Osteoblast (primary cell): Measurements from ENCODE around the gene MGAT4A. TPM values are rescaled to one million over a fixed set of nuclear protein-coding genes. Genes with fewer than 3 reads are reported as not detected.

Source experiments
- DNase-seq: peaks from one replicate; pipeline ENCODE4 v3.0.0; 2011; ENCODE audit warnings: low spot score, mixed read lengths; ENCODE audit not compliant: insufficient read length; ENCODE audit errors: missing footprints
- H2AFZ ChIP-seq: 2 replicates; pipeline ENCODE4 v1.6.0; 2011; ENCODE audit warnings: mild to moderate bottlenecking, low read length
- H3K27ac ChIP-seq: 2 replicates; pipeline ENCODE4 v1.5.1; 2011; ENCODE audit warnings: mild to moderate bottlenecking, low read depth, low read length, moderate library complexity
- H3K27me3 ChIP-seq: 2 replicates; pipeline ENCODE4 v1.6.0; 2012; ENCODE audit warnings: mild to moderate bottlenecking, control low read depth, inconsistent platforms, low read length, moderate library complexity; ENCODE audit not compliant: insufficient read depth
- H3K36me3 ChIP-seq: 2 replicates; pipeline ENCODE4 v1.5.1; 2011; ENCODE audit warnings: mild to moderate bottlenecking, low read length, control low read depth, moderate library complexity; ENCODE audit not compliant: insufficient read depth
- H3K4me1 ChIP-seq: 2 replicates; pipeline ENCODE4 v1.5.1; 2011; ENCODE audit warnings: mild to moderate bottlenecking, low read length, control low read depth, moderate library complexity; ENCODE audit not compliant: insufficient read depth
- H3K4me2 ChIP-seq: 2 replicates; pipeline ENCODE4 v1.6.0; 2011; ENCODE audit warnings: mild to moderate bottlenecking, low read length; ENCODE audit not compliant: insufficient read depth
- H3K4me3 ChIP-seq: fragments of 200-600 bp; sonication (generic); 3 replicates; pipeline ENCODE4 v1.5.1; 2012; ENCODE audit warnings: mild to moderate bottlenecking, low read length, inconsistent platforms; ENCODE audit not compliant: insufficient read depth
- H3K79me2 ChIP-seq: 2 replicates; pipeline ENCODE4 v1.6.0; 2012; ENCODE audit warnings: mild to moderate bottlenecking, low read length, control low read depth, inconsistent platforms; ENCODE audit not compliant: insufficient read depth
- H3K9me3 ChIP-seq: 2 replicates; pipeline ENCODE4 v1.5.1; 2011; ENCODE audit warnings: low read depth, low read length, control low read depth
- H4K20me1 ChIP-seq: 2 replicates; pipeline ENCODE4 v1.6.0; 2012; ENCODE audit warnings: mild to moderate bottlenecking, low read length, control low read depth; ENCODE audit not compliant: insufficient read depth
- CTCF ChIP-seq: IDR thresholded peaks from 2 replicates; pipeline ENCODE4 v1.5.1; 2011; ENCODE audit warnings: mild to moderate bottlenecking, low read depth, low read length, moderate library complexity; ENCODE audit errors: extremely low read depth
- total RNA-seq: library from RNA; depleted of rRNA; stranded (reverse); fragments of >200 nt; gene quantifications from 2 replicates; pipeline ENCODE4 v1.2.3, GENCODE V29; 2012

Gene MGAT4A
- total RNA-seq, 1 donor: 0.36 TPM

- Histone ChIP-seq H3K27me3 (no peaks in the 10 kb centered on the region), H3K4me2 (no peak overlapping the region), H3K27ac (no peak overlapping the region), H3K36me3 (peaks cover 9% of the 10 kb centered on the region), H3K4me3 (no peak overlapping the region), H2AFZ (no peak overlapping the region), H4K20me1 (no peaks in the 10 kb centered on the region), H3K79me2 (no peaks in the 10 kb centered on the region), H3K9me3 (no peaks in the 10 kb centered on the region), H3K4me1 (no peaks in the 10 kb centered on the region)
- no peak for TF ChIP-seq CTCF
- peak; percentile 67 for DNase-seq
These were observed 152.7 kb downstream of the MGAT4A start for GRCh38 chr2:98578231-98578630.

GRCh38 chr2:98577313-98577712 is 153.6 kb downstream of the MGAT4A start:
- Histone ChIP-seq H3K4me1 (no peaks in the 10 kb centered on the region), H3K4me2 (no peak overlapping the region), H3K36me3 (peaks cover 5% of the 10 kb centered on the region), H3K4me3 (no peak overlapping the region), H4K20me1 (no peaks in the 10 kb centered on the region), H2AFZ (no peak overlapping the region), H3K27ac (no peak overlapping the region), H3K79me2 (no peaks in the 10 kb centered on the region), H3K27me3 (no peaks in the 10 kb centered on the region), H3K9me3 (no peaks in the 10 kb centered on the region)
- no peak for TF ChIP-seq CTCF
- DNase-seq: peak; percentile 46

- peak; percentile 45 for DNase-seq
- H3K4me1 ChIP-seq: no peaks in the 10 kb centered on the region
- no peak overlapping the region for H3K4me3 ChIP-seq
- no peaks in the 10 kb centered on the region for H3K27me3 ChIP-seq
- TF ChIP-seq CTCF: no peak
- H3K36me3 ChIP-seq: peaks cover 5% of the 10 kb centered on the region
- no peak overlapping the region for H2AFZ ChIP-seq
- H3K79me2 ChIP-seq: no peaks in the 10 kb centered on the region
- H3K9me3 ChIP-seq: no peaks in the 10 kb centered on the region
- H3K4me2 ChIP-seq: no peak overlapping the region
- no peak overlapping the region for H3K27ac ChIP-seq
- H4K20me1 ChIP-seq: no peaks in the 10 kb centered on the region
These were observed 154.1 kb downstream of the MGAT4A start for GRCh38 chr2:98576666-98577312.

- no peak overlapping the region for H3K4me2 ChIP-seq
- TF ChIP-seq CTCF: no peak
- no peak overlapping the region for H3K27ac ChIP-seq
- H3K27me3 ChIP-seq: no peaks in the 10 kb centered on the region
- H3K79me2 ChIP-seq: no peaks in the 10 kb centered on the region
- peaks cover 3% of the 10 kb centered on the region for H3K4me1 ChIP-seq
- H2AFZ ChIP-seq: no peak overlapping the region
- DNase-seq: no peak
- H3K36me3 ChIP-seq: peaks cover 5% of the 10 kb centered on the region
- H3K9me3 ChIP-seq: no peaks in the 10 kb centered on the region
- H3K4me3 ChIP-seq: no peak overlapping the region
- no peaks in the 10 kb centered on the region for H4K20me1 ChIP-seq
These were observed 157.5 kb downstream of the MGAT4A start for GRCh38 chr2:98573426-98573825.
